Endothelial cell of hepatic sinusoid (primary cell): ENCODE measurements around the gene IFNB1.

Experiments used
- in situ Hi-C: cut with HindIII; loops from 2 replicates; pipeline ENCODE4 v1.10.0; 2017; ENCODE audit warnings: low sequenced_read_pairs

IFNB1 gene

DNA sequence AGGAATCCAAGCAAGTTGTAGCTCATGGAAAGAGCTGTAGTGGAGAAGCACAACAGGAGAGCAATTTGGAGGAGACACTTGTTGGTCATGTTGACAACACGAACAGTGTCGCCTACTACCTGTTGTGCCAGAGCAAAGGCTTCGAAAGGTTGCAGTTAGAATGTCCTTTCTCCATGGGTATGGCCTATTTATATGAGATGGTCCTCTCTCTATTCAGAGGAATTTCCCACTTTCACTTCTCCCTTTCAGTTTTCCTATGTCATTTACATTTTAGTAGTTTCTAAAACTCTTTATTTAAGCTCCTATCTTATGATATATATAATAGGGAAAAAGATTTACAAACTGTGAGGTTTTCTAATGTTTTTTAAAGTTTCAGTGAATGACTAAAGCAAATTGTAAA is at the start of gene IFNB1:
Gene IFNB1, minus strand, starts transcription at position 162 of the 400 bp plus-strand sequence. Its CDS starts 73 bp downstream, at position 89.
- in situ Hi-C loops = loop anchor here (5.0 kb wide), 1 partner anchor 95 kb away; no protein-coding TSS in a partner anchor

DNA sequence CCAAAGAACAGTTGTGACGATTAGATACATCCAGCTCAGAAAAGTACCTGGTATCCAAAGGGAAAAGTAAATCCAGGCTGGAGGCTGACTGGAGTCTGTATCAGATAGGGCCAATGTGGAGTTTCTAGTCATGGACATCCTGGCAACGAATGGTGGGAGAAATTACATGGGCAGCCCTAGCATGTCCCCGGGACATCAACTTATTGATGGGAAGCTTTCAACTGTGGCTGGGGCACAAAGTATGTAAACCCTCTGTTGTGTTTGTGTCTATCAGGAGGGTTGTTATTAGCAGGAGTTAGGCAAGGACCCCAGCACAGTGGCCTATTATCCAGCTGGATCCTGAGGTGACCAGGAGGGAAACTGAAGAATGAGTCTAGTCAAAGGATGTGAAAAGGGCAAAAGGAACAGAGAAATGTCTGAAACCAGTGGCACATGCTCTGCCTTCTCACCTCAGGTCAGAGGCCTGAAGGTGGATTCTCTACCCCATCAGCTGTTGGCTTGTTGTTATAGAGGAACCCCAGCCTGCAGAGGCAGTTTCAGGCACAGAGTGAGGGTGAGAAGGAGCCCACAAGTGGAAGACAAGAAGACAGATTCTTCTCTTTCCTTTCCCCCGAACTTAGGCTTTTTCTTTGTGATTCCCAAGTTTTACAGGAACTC is 44.0 kb upstream of the IFNB1 start:
- in situ Hi-C loops = loop anchor here (25.0 kb wide), 1 partner anchor 759 kb away; no protein-coding TSS in a partner anchor

DNA sequence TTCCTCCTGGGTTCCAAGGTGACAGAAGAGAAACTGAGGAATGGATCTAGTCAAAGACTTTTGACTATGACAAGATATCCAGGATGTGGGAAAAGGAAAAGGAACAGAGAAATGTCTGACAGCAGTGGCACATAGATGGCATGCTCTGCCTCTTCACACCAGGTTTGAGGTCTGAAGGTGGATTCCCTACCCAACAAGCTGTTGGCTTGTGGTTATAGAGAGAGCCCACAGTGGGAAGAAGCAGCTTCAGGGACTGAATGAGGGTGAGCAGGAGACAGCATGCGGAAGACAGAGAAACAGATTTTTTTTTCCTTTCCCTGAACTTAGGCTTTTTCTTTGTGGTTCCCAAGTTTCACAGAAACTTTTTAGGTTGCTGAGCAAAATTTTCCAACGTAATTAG is 43.3 kb upstream of the IFNB1 start:
- in situ Hi-C loops = loop anchor here (25.0 kb wide), 1 partner anchor 759 kb away; no protein-coding TSS in a partner anchor

DNA sequence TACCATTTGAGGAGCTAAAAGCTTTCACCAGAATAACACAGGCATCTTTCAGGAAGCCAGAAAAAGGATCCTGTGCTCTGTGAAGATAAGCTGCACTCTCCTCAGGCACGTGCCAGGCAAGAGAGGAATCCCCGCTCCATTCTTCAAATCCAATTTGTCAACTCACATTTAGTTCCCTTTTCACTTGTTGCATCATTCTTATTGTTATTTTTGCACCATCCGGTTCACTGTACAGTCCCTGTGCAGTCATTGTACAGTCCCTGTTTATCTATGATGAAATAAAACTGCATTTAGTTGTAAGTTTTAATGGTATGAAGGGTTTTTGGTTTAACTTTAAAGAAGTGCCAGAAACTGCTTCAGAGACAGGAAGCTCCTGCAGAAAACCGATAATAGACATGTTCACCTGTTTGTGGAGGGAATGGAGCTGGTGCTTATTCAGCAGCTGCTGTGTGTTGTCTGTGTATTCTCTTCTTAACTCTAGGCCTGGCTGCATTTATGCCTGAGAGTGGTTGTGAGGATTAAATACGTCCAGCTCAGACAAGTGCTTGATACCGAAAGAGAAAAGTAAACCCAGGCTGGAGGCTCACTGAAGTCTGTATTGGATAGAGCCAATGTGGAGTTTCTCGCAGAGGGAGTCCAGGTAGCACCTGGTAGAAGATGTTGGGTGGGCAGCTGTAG is 41.5 kb upstream of the IFNB1 start:
- in situ Hi-C loops = loop anchor here (25.0 kb wide), 1 partner anchor 757 kb away; no protein-coding TSS in a partner anchor

DNA sequence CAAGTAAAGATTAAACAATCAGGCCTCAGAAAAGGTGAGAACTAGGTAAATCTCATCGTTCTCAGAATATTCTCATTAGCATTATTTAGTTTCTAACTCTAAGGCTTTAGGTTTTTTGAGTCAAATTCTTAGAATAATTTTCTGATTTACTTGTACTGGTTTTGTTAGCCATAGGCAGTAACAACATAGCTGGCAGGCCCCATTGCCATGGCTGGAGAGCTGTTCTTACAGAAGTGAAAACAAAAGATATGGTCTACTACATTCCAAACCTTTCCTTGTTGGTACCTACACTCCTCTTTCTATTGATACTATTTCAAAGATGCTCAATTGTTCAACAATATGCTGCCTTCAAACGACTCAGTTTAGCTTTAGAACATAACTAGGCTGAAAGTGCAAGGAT is 36.6 kb upstream of the IFNB1 start:
- in situ Hi-C loops = loop anchor here (25.0 kb wide), 1 partner anchor 752 kb away; no protein-coding TSS in a partner anchor

DNA sequence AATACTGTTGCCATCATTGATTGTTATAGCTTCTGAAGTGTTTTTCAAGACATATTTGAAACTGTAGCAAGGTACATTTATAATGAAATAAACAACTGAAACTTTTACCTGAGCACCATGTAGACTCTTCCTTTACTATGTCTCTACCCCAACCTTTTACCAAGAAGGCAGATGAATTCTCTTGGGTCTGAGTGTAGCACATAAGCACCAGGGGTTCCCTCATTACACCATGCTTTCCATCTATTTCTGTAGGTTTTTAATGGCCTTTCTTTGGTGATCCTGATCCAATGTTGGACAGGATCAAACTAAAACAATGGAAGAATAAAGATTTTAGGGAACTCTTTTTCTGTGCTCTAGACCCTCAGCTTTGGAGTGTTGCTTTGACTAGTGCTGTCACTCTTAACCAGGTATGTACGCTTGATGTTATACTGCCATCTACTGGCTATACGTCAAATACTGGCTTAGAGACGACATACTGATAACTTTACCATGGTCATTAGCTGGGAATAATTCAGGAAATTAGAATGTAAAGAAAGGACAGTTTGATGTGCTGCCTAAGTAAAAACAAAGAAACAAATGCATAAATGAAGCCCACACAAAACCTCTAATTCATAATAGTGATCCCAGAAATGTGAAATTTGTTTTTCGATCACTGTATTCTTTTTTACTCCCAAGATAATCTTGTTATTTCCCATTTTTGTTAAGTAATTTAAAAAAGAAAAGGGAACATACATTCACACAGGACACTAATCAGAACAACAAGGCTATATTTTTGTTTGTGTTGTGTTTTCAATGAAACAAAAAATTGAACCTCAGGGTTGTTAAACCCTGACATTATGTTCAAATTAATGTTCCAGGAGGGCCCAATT is 33.2 kb upstream of the IFNB1 start:
- in situ Hi-C loops = loop anchor here (25.0 kb wide), 1 partner anchor 749 kb away; no protein-coding TSS in a partner anchor

DNA sequence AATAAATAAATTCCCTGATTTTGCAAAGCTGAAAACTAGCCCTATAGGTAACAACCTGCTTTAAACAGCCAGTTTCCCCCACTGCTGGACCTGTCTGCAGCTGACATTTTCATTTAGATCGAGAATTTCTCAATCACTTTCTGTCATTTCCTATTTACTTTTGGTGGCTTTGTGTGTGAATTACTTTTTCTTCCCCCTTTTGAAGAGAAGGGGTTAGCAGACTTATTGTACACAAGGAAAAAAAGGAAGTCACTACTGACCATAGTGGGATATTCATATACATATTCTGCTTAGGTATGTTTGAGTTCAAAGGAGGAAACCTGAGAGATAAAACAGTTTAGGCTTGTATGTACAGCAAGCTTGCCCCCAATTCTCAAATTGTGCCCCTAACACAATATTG is 27.0 kb upstream of the IFNB1 start:
- in situ Hi-C loops = loop anchor here (25.0 kb wide), 1 partner anchor 742 kb away; no protein-coding TSS in a partner anchor

DNA sequence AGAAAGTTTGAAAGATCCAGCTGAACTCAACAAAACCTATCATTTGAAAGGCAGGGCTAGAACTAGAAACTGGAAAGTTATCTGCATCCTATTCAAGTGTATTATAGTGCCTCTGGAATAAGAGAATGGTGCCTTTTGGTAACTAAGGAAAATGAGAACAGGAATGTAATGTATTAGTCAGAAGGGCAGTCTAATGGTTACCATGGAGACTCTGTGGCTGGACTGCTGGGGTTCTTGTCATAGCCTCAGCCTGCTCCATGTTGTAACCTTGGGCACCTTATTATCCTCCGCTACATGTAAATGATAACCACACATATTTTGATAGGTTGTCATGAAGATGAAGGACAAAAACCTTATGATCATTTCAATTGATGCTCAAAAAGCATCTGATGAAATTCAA is 24.6 kb upstream of the IFNB1 start:
- in situ Hi-C loops = loop anchor here (25.0 kb wide), 1 partner anchor 740 kb away; no protein-coding TSS in a partner anchor

DNA sequence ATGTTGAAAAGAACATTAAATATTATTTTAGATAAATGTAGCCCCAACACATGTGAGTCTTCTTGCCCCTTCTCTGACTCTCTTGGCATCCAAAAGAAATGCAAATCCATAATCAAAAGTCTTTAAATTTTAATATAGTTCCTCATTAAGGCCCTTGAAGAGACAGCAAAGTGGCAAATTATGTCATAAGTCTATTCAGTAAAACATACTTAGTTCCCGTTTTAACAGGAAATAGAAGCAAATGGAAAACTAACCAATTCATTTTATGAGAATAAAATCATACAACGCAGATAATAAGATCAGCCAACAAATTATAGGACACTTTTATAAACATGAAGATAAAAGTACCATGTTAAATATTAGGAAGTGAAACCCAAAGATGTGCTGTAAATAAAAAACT is 20.1 kb upstream of the IFNB1 start:
- in situ Hi-C loops = loop anchor here (5.0 kb wide), 1 partner anchor 41 kb away; no protein-coding TSS in a partner anchor

DNA sequence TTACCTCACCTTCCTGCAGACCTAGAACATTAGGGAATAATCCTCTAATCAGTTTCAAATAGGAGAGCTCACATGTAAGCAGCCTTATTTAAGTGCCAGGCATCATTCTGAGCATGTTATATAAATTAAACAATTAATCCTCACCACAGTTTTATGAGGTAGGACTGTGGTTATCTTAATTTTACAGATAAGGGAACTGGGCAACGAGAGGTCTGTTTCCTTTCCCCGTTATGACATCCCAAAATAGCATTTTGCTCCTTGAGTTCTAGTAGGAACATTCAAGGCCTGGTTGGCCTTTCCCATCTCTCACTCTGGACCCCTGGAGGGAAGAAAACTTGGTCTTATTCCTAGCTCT is 19.1 kb upstream of the IFNB1 start:
- in situ Hi-C loops = loop anchor here (5.0 kb wide), 1 partner anchor 40 kb away; no protein-coding TSS in a partner anchor

DNA sequence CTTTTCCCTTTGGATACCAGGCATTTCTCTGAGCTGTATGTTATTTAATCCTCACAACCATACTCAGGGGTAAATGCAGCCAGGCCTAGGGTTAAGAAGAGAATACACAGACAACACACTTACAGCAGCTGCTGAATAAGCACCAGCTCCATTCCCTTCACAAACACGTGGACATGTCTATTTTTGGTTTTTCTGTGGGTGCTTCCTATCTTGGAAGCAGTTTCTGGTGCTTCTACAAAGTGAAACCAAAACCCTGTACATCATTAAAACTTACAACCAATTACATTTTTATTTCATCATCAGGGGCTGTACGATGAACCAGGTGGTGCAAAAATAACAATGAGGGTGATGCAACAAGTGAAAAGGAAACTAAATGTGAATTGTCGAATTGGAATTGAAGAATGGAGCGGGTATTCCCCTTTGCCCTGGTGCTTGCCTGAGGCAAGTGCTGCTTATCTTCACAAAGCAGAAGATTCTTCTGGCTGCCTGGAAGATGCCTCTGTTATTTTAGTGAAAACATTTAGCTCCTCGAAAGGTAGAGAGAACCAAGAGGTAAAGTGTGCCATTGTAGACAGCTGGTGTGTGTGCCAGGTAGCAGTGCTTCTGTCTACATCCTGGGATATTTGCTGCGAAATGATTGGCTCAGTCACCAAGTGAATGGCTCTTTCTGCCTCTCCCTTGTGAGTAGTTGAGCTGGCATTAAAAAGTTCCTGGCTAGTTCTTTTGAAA is 18.6 kb upstream of the IFNB1 start:
- in situ Hi-C loops = loop anchor here (5.0 kb wide), 1 partner anchor 39 kb away; no protein-coding TSS in a partner anchor

DNA sequence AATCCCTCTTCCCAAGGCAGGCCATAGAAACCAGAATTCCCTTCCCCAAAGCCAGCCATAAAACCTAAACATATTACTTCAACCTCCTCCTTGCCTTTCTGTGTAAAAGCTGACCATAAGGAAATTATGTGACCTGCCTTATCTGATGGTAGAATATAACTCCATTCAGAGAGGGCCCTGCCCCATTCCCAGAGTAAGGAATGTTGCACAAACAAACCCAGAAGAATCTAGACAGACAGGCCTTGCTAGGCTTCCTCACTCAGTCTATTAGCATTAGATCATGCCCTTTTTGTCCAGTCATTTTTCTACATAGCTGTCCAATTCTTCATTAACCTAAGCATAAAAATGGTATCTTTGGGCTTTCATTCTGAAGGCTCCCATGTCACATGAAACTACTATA is 17.8 kb upstream of the IFNB1 start:
- in situ Hi-C loops = loop anchor here (5.0 kb wide), 1 partner anchor 38 kb away; no protein-coding TSS in a partner anchor

DNA sequence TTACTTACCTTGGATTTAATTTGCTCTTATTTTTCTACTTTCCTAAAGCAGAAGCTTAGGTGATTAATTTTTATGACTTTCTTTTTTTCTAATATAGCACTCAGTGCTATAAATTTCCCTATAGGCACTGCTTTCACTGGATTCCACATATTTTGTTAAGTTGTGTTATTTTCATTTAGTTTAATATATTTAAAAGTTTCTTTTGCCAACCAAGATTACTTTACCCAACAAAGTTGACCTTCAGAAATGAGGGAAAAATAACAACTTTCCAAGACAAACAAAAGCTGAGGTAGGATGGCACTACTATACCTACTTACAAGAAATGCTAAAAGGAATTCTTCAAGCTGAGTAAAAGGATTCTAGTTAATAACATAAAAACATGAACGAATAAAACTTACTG is 8.8 kb upstream of the IFNB1 start:
- in situ Hi-C loops = no loop called here

DNA sequence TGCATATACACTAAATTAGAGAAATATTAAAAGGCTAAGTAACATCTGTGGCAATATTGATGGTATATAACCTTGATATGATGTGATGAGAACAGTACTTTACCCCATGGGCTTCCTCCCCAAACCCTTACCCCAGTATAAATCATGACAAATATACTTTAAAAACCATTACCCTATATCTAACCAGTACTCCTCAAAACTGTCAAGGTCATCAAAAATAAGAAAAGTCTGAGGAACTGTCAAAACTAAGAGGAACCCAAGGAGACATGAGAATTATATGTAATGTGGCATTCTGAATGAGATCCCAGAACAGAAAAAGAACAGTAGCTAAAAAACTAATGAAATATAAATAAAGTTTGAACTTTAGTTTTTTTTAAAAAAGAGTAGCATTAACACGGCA is 7.3 kb upstream of the IFNB1 start:
- in situ Hi-C loops = no loop called here

DNA sequence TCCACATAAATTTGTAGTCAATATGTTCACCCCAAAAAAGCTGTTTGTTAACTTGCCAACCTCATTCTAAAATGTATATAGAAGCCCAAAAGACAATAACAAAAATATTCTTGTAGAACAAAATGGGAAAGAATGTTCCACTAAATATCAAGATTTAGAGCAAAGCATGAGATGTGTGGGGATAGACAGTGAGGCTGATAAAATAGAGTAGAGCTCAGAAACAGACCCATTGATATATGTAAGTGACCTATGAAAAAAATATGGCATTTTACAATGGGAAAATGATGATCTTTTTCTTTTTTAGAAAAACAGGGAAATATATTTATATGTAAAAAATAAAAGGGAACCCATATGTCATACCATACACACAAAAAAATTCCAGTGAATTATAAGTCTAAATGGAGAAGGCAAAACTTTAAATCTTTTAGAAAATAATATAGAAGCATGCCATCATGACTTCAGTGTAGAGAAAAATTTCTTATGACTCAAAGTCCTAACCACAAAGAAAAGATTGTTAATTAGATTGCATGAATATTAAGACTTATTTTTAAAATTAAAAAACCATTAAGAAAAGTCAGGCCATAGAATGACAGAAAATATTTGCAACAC is 6.6 kb upstream of the IFNB1 start:
- in situ Hi-C loops = no loop called here

DNA sequence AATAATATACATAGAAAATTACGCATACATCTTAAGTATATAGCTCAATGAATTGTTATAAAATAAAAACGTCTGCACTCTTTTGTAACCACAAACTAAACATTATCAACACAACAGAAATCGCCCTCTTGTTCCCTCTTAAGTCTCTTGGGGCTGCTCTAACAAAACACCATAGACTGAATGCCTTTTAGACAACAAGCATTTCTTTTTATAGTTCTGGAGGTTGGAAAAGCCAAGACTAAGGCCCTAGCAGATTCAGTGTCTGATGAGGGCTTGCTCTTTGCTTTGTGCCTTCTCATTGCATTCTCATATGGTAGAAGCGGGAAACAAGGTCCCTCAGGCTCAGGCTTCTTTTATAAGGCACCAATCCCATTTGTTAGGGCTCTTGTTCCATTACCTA is 4.9 kb upstream of the IFNB1 start:
- in situ Hi-C loops = no loop called here

DNA sequence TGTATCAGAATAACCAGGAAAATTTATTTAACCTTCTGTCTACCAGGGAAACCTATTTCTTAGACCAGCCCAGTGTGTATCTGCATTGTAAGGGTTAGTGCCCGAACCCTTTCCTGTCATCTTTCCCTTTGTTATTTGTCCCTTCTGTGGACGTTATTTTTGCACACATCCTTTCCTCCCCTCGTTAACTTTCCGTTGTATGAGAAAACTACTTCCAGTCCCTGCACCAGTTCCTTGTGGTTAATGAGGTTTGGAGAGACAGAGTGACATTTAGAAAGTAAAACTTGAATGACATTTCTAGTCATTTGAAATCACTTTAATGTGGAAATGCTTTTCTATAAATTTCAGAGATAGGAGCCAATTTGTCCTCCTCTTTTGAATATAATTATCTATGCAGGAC is 4.3 kb upstream of the IFNB1 start:
- in situ Hi-C loops = no loop called here

DNA sequence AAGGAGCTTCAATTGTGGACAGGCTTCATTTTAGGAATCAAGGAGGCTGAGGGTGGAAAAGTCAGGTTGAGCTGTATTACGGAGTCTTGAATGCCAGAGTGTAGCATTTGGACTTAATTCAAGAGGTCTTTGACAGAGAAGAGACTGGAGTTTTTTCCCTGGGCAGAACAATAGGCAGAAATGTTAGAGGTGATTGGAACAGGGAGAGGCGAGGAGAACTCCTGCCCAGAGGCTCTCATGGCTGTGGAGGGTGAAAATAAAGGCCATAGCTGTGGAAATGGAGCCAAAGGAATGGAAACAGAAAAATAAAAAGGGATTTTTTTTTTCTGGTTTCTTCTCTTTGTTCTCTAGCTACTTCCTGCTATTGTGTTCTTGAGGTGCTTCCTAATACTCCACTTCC is 3.7 kb upstream of the IFNB1 start:
- in situ Hi-C loops = no loop called here

DNA sequence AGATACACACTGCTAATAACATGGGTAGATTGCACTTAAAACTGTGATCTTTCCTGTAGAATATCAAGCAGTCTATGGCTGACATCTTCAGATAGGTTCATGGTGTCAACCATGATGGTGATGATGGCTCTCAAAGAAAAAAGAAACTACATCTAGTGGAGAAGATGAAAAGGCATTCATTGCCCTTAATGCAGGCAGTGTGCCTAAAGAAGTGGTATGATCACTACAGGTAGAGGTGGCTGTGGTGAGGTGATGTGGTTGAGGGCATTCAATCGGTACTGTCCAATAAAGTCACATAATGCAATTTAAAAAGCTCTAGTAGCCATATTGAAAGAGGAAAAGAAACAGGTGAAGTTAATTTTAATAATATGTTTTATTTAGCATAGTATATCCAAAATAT is 3.1 kb upstream of the IFNB1 start:
- in situ Hi-C loops = no loop called here

DNA sequence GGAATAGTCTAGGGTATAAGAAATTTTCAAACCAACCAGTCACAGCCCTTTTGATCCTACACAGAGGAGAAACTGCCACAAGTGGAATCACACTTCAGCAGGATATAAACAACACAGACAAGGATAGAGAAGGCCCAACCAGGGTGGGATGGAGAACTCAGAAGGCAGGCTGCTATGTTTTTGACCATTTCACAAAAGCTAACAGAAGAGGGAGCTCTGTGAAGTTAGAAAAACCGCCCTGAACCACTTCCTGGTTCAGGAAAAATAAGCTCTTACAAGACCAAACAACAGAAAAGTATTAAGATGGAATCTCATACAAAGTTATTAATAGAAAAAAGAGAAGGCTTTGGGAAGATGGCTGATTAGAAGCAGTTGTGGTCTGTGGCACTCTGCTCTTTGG is 960 bp upstream of the IFNB1 start:
- in situ Hi-C loops = loop anchor here (5.0 kb wide), 1 partner anchor 96 kb away; no protein-coding TSS in a partner anchor
